ENCODE data around the gene PFN3. TPM values are rescaled to one million over a fixed set of nuclear protein-coding genes. Genes with fewer than 3 reads are reported as not detected.

Gene PFN3
- total RNA-seq, 2 experiments from 2014 or later: not detected

DNA sequence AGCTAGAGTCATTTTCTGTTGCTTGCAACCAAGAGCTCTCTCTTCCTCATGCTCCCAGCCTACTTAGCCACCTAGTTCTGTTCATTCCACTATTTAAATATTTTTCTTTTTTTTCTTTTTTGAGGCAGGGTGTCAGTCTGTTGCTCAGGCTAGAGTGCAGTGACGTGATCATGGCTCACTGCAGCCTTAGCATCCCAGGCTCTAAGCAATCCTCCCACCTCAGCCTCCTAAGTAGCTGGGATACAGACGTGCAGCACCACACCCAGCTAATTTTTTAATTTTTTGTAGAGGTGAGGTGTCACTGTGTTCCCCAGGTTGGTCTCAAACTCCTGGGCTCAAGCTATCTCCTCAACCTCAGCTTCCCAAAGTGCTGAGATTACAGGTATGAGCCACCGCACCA is 14.0 kb upstream of the PFN3 start:
- DNase-seq (ENCODE audit: low spot score): no peak
- H3K4me1 ChIP-seq (ENCODE audit: insufficient read depth, low read length, poor library complexity, severe bottlenecking): peaks cover 5% of the 10 kb centered on the region
- POLR2A ChIA-PET: interaction anchor here (0.7 to 1.5 kb wide), 4 partner anchors 10 to 95 kb away, joined by 3 to 5 read pairs (median 4); partner anchors contain the start of gene GRK6

DNA sequence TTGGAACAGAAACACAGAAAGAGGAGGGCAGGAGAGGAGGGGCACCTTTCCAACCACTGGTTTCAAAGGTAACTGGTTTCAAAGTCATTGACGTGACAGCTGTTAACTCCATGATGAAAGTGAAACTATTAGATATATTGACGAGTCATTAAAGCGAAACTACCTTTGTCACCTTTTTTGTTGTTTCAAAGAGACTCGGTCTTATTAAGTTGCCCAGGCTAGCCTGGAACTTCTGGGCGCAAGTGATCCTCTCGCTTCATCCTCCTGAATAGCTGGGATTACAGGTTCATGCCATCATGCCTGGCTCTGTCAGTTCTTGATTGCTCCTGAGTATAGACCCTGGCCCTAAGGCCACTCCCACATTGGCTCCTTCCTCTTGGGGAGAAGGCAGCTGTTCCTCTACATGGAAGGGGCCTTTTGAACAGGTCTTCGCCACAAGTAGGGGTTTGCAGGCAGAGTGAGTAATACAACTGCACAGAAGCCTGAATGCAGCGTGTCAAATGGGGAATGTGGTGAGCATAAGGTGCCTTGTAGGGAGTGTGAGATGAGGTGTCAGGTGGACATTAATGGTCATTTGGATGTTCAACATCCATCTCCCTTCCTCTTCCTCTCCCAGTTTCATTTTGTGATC is 12.3 kb upstream of the PFN3 start:
- Histone ChIP-seq H3K36me3 (ENCODE audit: insufficient read depth, low read length) (no peaks in the 10 kb centered on the region), H3K4me2 (ENCODE audit: low read length) (no peak overlapping the region; the same call in 1 of the 2 replicates), H3K9me3 (ENCODE audit: low read length) (no peaks in the 10 kb centered on the region), H3K27ac (ENCODE audit: low read depth, low read length, poor library complexity, severe bottlenecking) (no peak overlapping the region), H2AFZ (ENCODE audit: low read length) (no peak overlapping the region), H3K79me2 (ENCODE audit: insufficient read depth, low read depth, low read length) (no peaks in the 10 kb centered on the region), H3K4me3 (ENCODE audit: low read depth, low read length, poor library complexity, severe bottlenecking) (no peak overlapping the region), H3K9me2 (ENCODE audit: insufficient read depth, low read length) (no peaks in the 10 kb centered on the region), H3K4me1 (ENCODE audit: insufficient read depth, low read length, poor library complexity, severe bottlenecking) (peaks cover 5% of the 10 kb centered on the region), H4K20me1 (ENCODE audit: insufficient read depth, low read length) (no peaks in the 10 kb centered on the region)
- BruUV-seq (replicated peaks): no TSS peak
- intact Hi-C loops (cut with micrococcal nuclease; ENCODE audit: unreplicated experiment): no loop called here
- POLR2A ChIA-PET: no interaction called here
- CTCF ChIA-PET (ENCODE audit: unreplicated experiment): no interaction called here
- TF ChIP-seq, protein P1, sequence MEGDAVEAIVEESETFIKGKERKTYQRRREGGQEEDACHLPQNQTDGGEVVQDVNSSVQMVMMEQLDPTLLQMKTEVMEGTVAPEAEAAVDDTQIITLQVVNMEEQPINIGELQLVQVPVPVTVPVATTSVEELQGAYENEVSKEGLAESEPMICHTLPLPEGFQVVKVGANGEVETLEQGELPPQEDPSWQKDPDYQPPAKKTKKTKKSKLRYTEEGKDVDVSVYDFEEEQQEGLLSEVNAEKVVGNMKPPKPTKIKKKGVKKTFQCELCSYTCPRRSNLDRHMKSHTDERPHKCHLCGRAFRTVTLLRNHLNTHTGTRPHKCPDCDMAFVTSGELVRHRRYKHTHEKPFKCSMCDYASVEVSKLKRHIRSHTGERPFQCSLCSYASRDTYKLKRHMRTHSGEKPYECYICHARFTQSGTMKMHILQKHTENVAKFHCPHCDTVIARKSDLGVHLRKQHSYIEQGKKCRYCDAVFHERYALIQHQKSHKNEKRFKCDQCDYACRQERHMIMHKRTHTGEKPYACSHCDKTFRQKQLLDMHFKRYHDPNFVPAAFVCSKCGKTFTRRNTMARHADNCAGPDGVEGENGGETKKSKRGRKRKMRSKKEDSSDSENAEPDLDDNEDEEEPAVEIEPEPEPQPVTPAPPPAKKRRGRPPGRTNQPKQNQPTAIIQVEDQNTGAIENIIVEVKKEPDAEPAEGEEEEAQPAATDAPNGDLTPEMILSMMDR (conservative IDR thresholded peaks at IDR 0.05; ENCODE audit: low read length): no peak
- no peak for TF ChIP-seq EZH2phosphoT487 (IDR thresholded peaks at IDR 0.05; ENCODE audit: borderline replicate concordance, low read depth, low read length)
- no peak for DNase-seq (ENCODE audit: low spot score)

More for the DNA sequence above, 14.0 kb upstream of the PFN3 start:
- no peak overlapping the region for H2AFZ ChIP-seq (ENCODE audit: low read length)
- H3K4me3 ChIP-seq (ENCODE audit: low read depth, low read length, poor library complexity, severe bottlenecking): no peak overlapping the region
- intact Hi-C loops (cut with micrococcal nuclease; ENCODE audit: unreplicated experiment): no loop called here
- no peak for TF ChIP-seq EZH2phosphoT487 (IDR thresholded peaks at IDR 0.05; ENCODE audit: borderline replicate concordance, low read depth, low read length)
- TF ChIP-seq, protein P1 (conservative IDR thresholded peaks at IDR 0.05; ENCODE audit: low read length): no peak
- BruUV-seq (replicated peaks): no TSS peak
- no peaks in the 10 kb centered on the region for H3K79me2 ChIP-seq (ENCODE audit: insufficient read depth, low read depth, low read length)
- H3K9me3 ChIP-seq (ENCODE audit: low read length): no peaks in the 10 kb centered on the region
- H3K36me3 ChIP-seq (ENCODE audit: insufficient read depth, low read length): no peaks in the 10 kb centered on the region
- H3K4me2 ChIP-seq (ENCODE audit: low read length): no peak overlapping the region
- no peak overlapping the region for H3K27ac ChIP-seq (ENCODE audit: low read depth, low read length, poor library complexity, severe bottlenecking)
- no peaks in the 10 kb centered on the region for H4K20me1 ChIP-seq (ENCODE audit: insufficient read depth, low read length)
- CTCF ChIA-PET (ENCODE audit: unreplicated experiment): no interaction called here
- H3K9me2 ChIP-seq (ENCODE audit: insufficient read depth, low read length): no peaks in the 10 kb centered on the region

GRCh38 chr5:177410575-177410974 is 10.1 kb upstream of the PFN3 start:
- Histone ChIP-seq H4K20me1 (ENCODE audit: insufficient read depth, low read length) (no peaks in the 10 kb centered on the region), H3K9me2 (ENCODE audit: insufficient read depth, low read length) (no peaks in the 10 kb centered on the region), H3K36me3 (ENCODE audit: insufficient read depth, low read length) (no peaks in the 10 kb centered on the region), H3K4me3 (ENCODE audit: low read depth, low read length, poor library complexity, severe bottlenecking) (no peak overlapping the region), H2AFZ (ENCODE audit: low read length) (no peak overlapping the region), H3K4me1 (ENCODE audit: insufficient read depth, low read length, poor library complexity, severe bottlenecking) (peaks cover 5% of the 10 kb centered on the region), H3K4me2 (ENCODE audit: low read length) (no peak overlapping the region), H3K27ac (ENCODE audit: low read depth, low read length, poor library complexity, severe bottlenecking) (no peak overlapping the region), H3K79me2 (ENCODE audit: insufficient read depth, low read depth, low read length) (no peaks in the 10 kb centered on the region), H3K9me3 (ENCODE audit: low read length) (no peaks in the 10 kb centered on the region)
- POLR2A ChIA-PET: no interaction called here
- TF ChIP-seq, protein P1 (conservative IDR thresholded peaks at IDR 0.05; ENCODE audit: low read length): no peak
- TF ChIP-seq EZH2phosphoT487 (IDR thresholded peaks at IDR 0.05; ENCODE audit: borderline replicate concordance, low read depth, low read length): no peak
- BruUV-seq (replicated peaks): no TSS peak
- no peak for DNase-seq (ENCODE audit: low spot score)
- CTCF ChIA-PET (ENCODE audit: unreplicated experiment): no interaction called here
- intact Hi-C loops (cut with micrococcal nuclease; ENCODE audit: unreplicated experiment): no loop called here
